Measurements from ENCODE around the gene LAMA3. TPM values are rescaled to one million over a fixed set of nuclear protein-coding genes. Genes with fewer than 3 reads are reported as not detected.

LAMA3 gene
- total and polyA plus RNA-seq, 2 of the 13 experiments (the other 11 are each of a cell fraction or from before 2014, with no cell fraction given) = 0.45 to 2.2 TPM

GRCh38 chr18:23743733-23744333, 54.6 kb downstream of the LAMA3 start:
- H3K9me3 ChIP-seq (ENCODE audit: low read length) = no peaks in the 10 kb centered on the region
- ATAC-seq (no peak), DNase-seq (ENCODE audit: low spot score) (no peak), FAIRE-seq (no peak)
- TF ChIP-seq GPN1 (CRISPR knock-in tag; IDR thresholded peaks at IDR 0.05; ENCODE audit: borderline replicate concordance) = no peak
- TF ChIP-seq MAFK (conservative IDR thresholded peaks at IDR 0.05 in 1 of 2, IDR thresholded peaks at IDR 0.05 in 1 of 2; ENCODE audit: low read length in 2 of 2) = no peak
- TF ChIP-seq SETDB1 (CRISPR knock-in tag; IDR thresholded peaks at IDR 0.05; ENCODE audit: borderline replicate concordance) = no peak
- TF ChIP-seq ZNF607 (CRISPR knock-in tag; IDR thresholded peaks at IDR 0.05; ENCODE audit: borderline replicate concordance) = no peak
- no peak overlapping the region for H3K27ac ChIP-seq (ENCODE audit: extremely low read length, insufficient read depth, low read length)
- H3K9ac ChIP-seq (ENCODE audit: insufficient read depth, low read depth, low read length) = no peak overlapping the region
- H4K20me1 ChIP-seq (ENCODE audit: insufficient read depth, low read length) = no peaks in the 10 kb centered on the region
- no peaks in the 10 kb centered on the region for H3K36me3 ChIP-seq (replicated peaks in 1 of 2; ENCODE audit: control insufficient read depth in 1 of 2, insufficient read depth in 2 of 2, low read length in 2 of 2)
- ChIA-PET POLR2A (no interaction called here), CTCF (ENCODE audit: low intra/inter-chr PET ratio, low total read pairs) (no interaction called here)
- no peak overlapping the region for H3K4me3 ChIP-seq (replicated peaks in 1 of 3; ENCODE audit: insufficient read depth in 1 of 3, low read depth in 2 of 3, low read length in 3 of 3)
- no TSS peak for BruUV-seq (replicated peaks)
- no peak overlapping the region for H3K4me2 ChIP-seq (ENCODE audit: low read depth, low read length)
- in situ Hi-C loops (cut with HindIII; ENCODE audit: extremely low pct_ligation_motif_present, low pct_unique_long_range_greater_than_20kb) = no loop called here
- H3K79me2 ChIP-seq (ENCODE audit: insufficient read depth, low read length) = no peaks in the 10 kb centered on the region
- no peak overlapping the region for H2AFZ ChIP-seq (ENCODE audit: low read length)
- intact Hi-C loops (cut with micrococcal nuclease; ENCODE audit: unreplicated experiment) = no loop called here
- WGBS (ENCODE audit: low lambda C conversion rate) = 0% methylated on average over 4 of the region's 4 CpGs
- H3K4me1 ChIP-seq (ENCODE audit: insufficient read depth, low read length) = no peaks in the 10 kb centered on the region
- H3K27me3 ChIP-seq (ENCODE audit: control insufficient read depth in 1 of 2, insufficient read depth in 2 of 2, low read length in 2 of 2) = no peaks in the 10 kb centered on the region; a peak in 1 of 5 replicates

GRCh38 chr18:23745366-23745765, 56.1 kb downstream of the LAMA3 start:
- no peak for FAIRE-seq
- H3K27ac ChIP-seq (ENCODE audit: extremely low read length, insufficient read depth, low read length) = no peak overlapping the region
- no peaks in the 10 kb centered on the region for H3K9me3 ChIP-seq (ENCODE audit: low read length)
- ChIA-PET POLR2A (no interaction called here), CTCF (ENCODE audit: low intra/inter-chr PET ratio, low total read pairs) (no interaction called here)
- ATAC-seq = no peak
- in situ Hi-C loops (cut with HindIII; ENCODE audit: extremely low pct_ligation_motif_present, low pct_unique_long_range_greater_than_20kb) (no loop called here), intact Hi-C loops (cut with micrococcal nuclease; ENCODE audit: unreplicated experiment) (no loop called here)
- DNase-seq (ENCODE audit: low spot score) = no peak
- H3K4me3 ChIP-seq (replicated peaks in 1 of 3; ENCODE audit: insufficient read depth in 1 of 3, low read depth in 2 of 3, low read length in 3 of 3) = no peak overlapping the region
- H3K36me3 ChIP-seq (replicated peaks in 1 of 2; ENCODE audit: control insufficient read depth in 1 of 2, insufficient read depth in 2 of 2, low read length in 2 of 2) = no peaks in the 10 kb centered on the region
- H3K27me3 ChIP-seq (ENCODE audit: control insufficient read depth in 1 of 2, insufficient read depth in 2 of 2, low read length in 2 of 2) = peaks cover 0 to 4% of the 10 kb centered on the region in 2 experiments; a peak in 1 of 5 replicates
- no peaks in the 10 kb centered on the region for H3K4me1 ChIP-seq (ENCODE audit: insufficient read depth, low read length)
- no peaks in the 10 kb centered on the region for H3K79me2 ChIP-seq (ENCODE audit: insufficient read depth, low read length)
- BruUV-seq (replicated peaks) = no TSS peak
- no peak overlapping the region for H2AFZ ChIP-seq (ENCODE audit: low read length)
- H3K4me2 ChIP-seq (ENCODE audit: low read depth, low read length) = no peak overlapping the region
- 16% methylated on average over 2 of the region's 2 CpGs for WGBS (ENCODE audit: low lambda C conversion rate)
- H4K20me1 ChIP-seq (ENCODE audit: insufficient read depth, low read length) = no peaks in the 10 kb centered on the region
- H3K9ac ChIP-seq (ENCODE audit: insufficient read depth, low read depth, low read length) = no peak overlapping the region
- TF ChIP-seq MAFF (IDR thresholded peaks at IDR 0.05; ENCODE audit: low read depth, low read length) (no peak), KDM3A (CRISPR knock-in tag; IDR thresholded peaks at IDR 0.05; ENCODE audit: low read depth) (no peak), ZNF720 (CRISPR knock-in tag; IDR thresholded peaks at IDR 0.05) (no peak), DR1 (CRISPR knock-in tag; IDR thresholded peaks at IDR 0.05) (no peak), YY1 (IDR thresholded peaks at IDR 0.05; ENCODE audit: insufficient read depth, insufficient replicate concordance, low read depth, low read length) (no peak), SRSF1 (optimal IDR thresholded peaks at IDR 0.05; ENCODE audit: low read depth, low read length) (no peak), ZBTB14 (CRISPR knock-in tag; IDR thresholded peaks at IDR 0.05) (no peak), LRRFIP1 (CRISPR knock-in tag; conservative IDR thresholded peaks at IDR 0.05) (no peak), ZNF354B (CRISPR knock-in tag; IDR thresholded peaks at IDR 0.05) (no peak), MED13 (CRISPR knock-in tag; IDR thresholded peaks at IDR 0.05) (no peak), ZNF850 (CRISPR knock-in tag; conservative IDR thresholded peaks at IDR 0.05) (no peak), POLR2AphosphoS5 (IDR thresholded peaks at IDR 0.05; ENCODE audit: low read depth, low read length) (no peak), MEF2D (CRISPR knock-in tag; IDR thresholded peaks at IDR 0.05) (no peak)
